GM23338 (cell line): Measurements from ENCODE around the gene ABCC9. TPM values are rescaled to one million over a fixed set of nuclear protein-coding genes. Genes with fewer than 3 reads are reported as not detected.

ENCODE experiments used
- ATAC-seq: fragments of 200-7000 bp; cut with Tn5 transposase; 3 replicates; pipeline ENCODE4 v1.9.1; 2020
- DNase-seq: peaks from one replicate; pipeline ENCODE4 v3.0.0-alpha.2; 2015; ENCODE audit warnings: low spot score
- H2AFZ ChIP-seq: fragments of 200-600 bp; sonication (generic); 2 replicates; pipeline ENCODE4 v1.8.0; 2016; ENCODE audit warnings: antibody characterized with exemption, mild to moderate bottlenecking, moderate library complexity
- H3F3A ChIP-seq: fragments of 200-600 bp; sonication (generic); replicated peaks from 2 replicates; pipeline ENCODE4 v1.8.0; 2017; ENCODE audit warnings: antibody characterized with exemption, mixed run types, low read depth
- H3K27ac ChIP-seq: fragments of 200-600 bp; sonication (generic); 2 replicates; pipeline ENCODE4 v1.6.1; 2016; ENCODE audit warnings: low read depth
- H3K27me3 ChIP-seq: fragments of 200-600 bp; sonication (generic); 2 replicates; pipeline ENCODE4 v1.8.0; 2016; ENCODE audit warnings: mild to moderate bottlenecking, mixed run types, moderate library complexity; ENCODE audit not compliant: insufficient read depth
- H3K36me3 ChIP-seq: fragments of 200-600 bp; sonication (generic); 2 replicates; pipeline ENCODE4 v1.8.0; 2016; ENCODE audit warnings: mild to moderate bottlenecking; ENCODE audit not compliant: insufficient read depth
- H3K4me1 ChIP-seq: fragments of 200-600 bp; sonication (generic); 2 replicates; pipeline ENCODE4 v1.8.0; 2016; ENCODE audit warnings: mild to moderate bottlenecking, moderate library complexity; ENCODE audit not compliant: insufficient read depth
- H3K4me2 ChIP-seq: fragments of 200-600 bp; sonication (generic); 2 replicates; pipeline ENCODE4 v1.7.1; 2017; ENCODE audit warnings: mixed run types
- H3K4me3 ChIP-seq: fragments of 200-600 bp; sonication (generic); 2 replicates; pipeline ENCODE4 v1.6.1; 2016; ENCODE audit warnings: mixed run types
- H3K79me2 ChIP-seq: fragments of 200-600 bp; sonication (generic); replicated peaks from 2 replicates; pipeline ENCODE4 v1.8.0; 2017; ENCODE audit warnings: mild to moderate bottlenecking; ENCODE audit not compliant: insufficient read depth
- H3K9me2 ChIP-seq: fragments of 200-600 bp; sonication (generic); 2 replicates; pipeline ENCODE4 v1.8.0; 2017; ENCODE audit not compliant: insufficient read depth
- H4K20me1 ChIP-seq: fragments of 200-600 bp; sonication (generic); replicated peaks from 2 replicates; pipeline ENCODE4 v1.8.0; 2017; ENCODE audit warnings: mild to moderate bottlenecking; ENCODE audit not compliant: insufficient read depth
- H3K27ac Mint-ChIP-seq: 2 replicates; pipeline ENCODE4 v1.8.0; 2020; ENCODE audit warnings: inconsistent platforms, mild to moderate bottlenecking, moderate library complexity, mixed read lengths
- H3K27me3 Mint-ChIP-seq: 3 replicates; pipeline ENCODE4 v1.8.0; 2022; ENCODE audit warnings: low read depth, mild to moderate bottlenecking, moderate library complexity, mixed read lengths, inconsistent platforms; ENCODE audit not compliant: insufficient read depth, poor library complexity
- H3K36me3 Mint-ChIP-seq: 3 replicates; pipeline ENCODE4 v1.8.0; 2021; ENCODE audit warnings: low read depth, mild to moderate bottlenecking, inconsistent platforms, moderate library complexity, mixed read lengths
- H3K4me1 Mint-ChIP-seq: 3 replicates; pipeline ENCODE4 v1.8.0; 2020; ENCODE audit warnings: mild to moderate bottlenecking, inconsistent platforms, mixed read lengths
- H3K4me3 Mint-ChIP-seq: 3 replicates; pipeline ENCODE4 v1.8.0; 2021; ENCODE audit warnings: moderate library complexity, mild to moderate bottlenecking, inconsistent platforms, mixed read lengths
- H3K9me3 Mint-ChIP-seq: 3 replicates; pipeline ENCODE4 v1.8.0; 2020; ENCODE audit warnings: moderate library complexity, mild to moderate bottlenecking, inconsistent platforms, mixed read lengths
- EZH2 ChIP-seq: fragments of 200-600 bp; sonication (generic); IDR thresholded peaks from one replicate; pipeline ENCODE4 v1.8.0; 2017; ENCODE audit warnings: antibody characterized with exemption, mild to moderate bottlenecking, low read depth; ENCODE audit not compliant: unreplicated experiment
- JUNB ChIP-seq: IDR thresholded peaks from one replicate; pipeline ENCODE4 v1.6.1; 2016; ENCODE audit warnings: antibody characterized with exemption; ENCODE audit not compliant: unreplicated experiment
- ZNF114 ChIP-seq: fragments of 250-450 bp; sonication (Bioruptor Pico); IDR thresholded peaks from 2 replicates; pipeline ENCODE4 v1.5.0; 2020; ENCODE audit warnings: mild to moderate bottlenecking, moderate library complexity
- ZNF331 ChIP-seq: fragments of 250-450 bp; sonication (Bioruptor Pico); IDR thresholded peaks from 2 replicates; pipeline ENCODE4 v1.5.0; 2020; ENCODE audit warnings: low read depth, mild to moderate bottlenecking, moderate library complexity
- polyA plus RNA-seq: library from polyadenylated mRNA; unstranded; fragments of >200 nt; fragmentation: Nextera tagmentation; extraction: Ambion mirVana; gene quantifications from 2 replicates; pipeline ENCODE4 v1.2.1, GENCODE V29; 2016
- total RNA-seq: library from RNA; depleted of rRNA; stranded (reverse); fragments of >200 nt; shearing (Covaris generic); gene quantifications from 2 replicates; pipeline ENCODE4 v1.2.3, GENCODE V29; 2014
- TF ChIP-seq, protein P1 (sequence below): fragments of 250-450 bp; sonication (Bioruptor Pico); IDR thresholded peaks from 2 replicates; pipeline ENCODE4 v1.5.0; 2020; ENCODE audit warnings: mild to moderate bottlenecking, moderate library complexity
- TF ChIP-seq, protein P2 (sequence below), 2 experiments: fragments of 200-600 bp in 1 of 2; sonication (generic) in 1 of 2; conservative IDR thresholded peaks; 2 replicates each; pipeline versions ENCODE4 v1.5.1 to v1.6.1; 2016 to 2017; ENCODE audit warnings: antibody characterized with exemption in 2 of 2, low read depth in 2 of 2, mild to moderate bottlenecking in 2 of 2, moderate library complexity in 1 of 2
- TF ChIP-seq, protein P3 (sequence below): IDR thresholded peaks from one replicate; pipeline ENCODE4 v1.6.1; 2018; ENCODE audit warnings: antibody characterized with exemption; ENCODE audit not compliant: unreplicated experiment

The ABCC9 gene
- total and polyA plus RNA-seq, 2 experiments from 2014 or later: not detected

DNA sequence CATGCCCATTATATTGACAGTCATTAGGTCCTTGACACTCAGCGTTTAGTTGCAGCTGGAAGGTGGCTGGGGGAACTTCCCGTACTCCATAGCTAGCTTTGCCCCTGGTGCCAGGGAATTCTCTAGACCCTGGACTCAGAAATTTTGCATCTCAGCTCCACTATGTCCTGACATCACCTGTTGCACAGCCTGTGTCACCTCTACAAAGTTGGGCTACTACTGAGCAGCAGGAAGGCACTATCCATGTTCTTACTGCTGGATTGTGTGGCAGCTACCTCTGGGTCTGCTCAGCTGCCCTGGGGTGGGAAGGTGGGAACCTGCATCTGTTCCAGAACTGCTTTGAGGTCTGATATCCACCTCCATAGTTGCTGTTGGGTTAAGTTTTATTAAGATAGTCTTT is 177.7 kb downstream of the ABCC9 start:
- Mint-ChIP-seq H3K27me3 (no peaks in the 10 kb centered on the region), H3K36me3 (no peaks in the 10 kb centered on the region), H3K9me3 (no peaks in the 10 kb centered on the region), H3K4me3 (no peak overlapping the region), H3K27ac (no peak overlapping the region), H3K4me1 (no peaks in the 10 kb centered on the region)
- H3K4me1 ChIP-seq: no peaks in the 10 kb centered on the region
- no peak overlapping the region for H2AFZ ChIP-seq
- H3K27me3 ChIP-seq: no peaks in the 10 kb centered on the region
- DNase-seq (no peak), ATAC-seq (no peak)
- H3K79me2 ChIP-seq: no peaks in the 10 kb centered on the region
- H3K4me3 ChIP-seq: no peak overlapping the region
- no peaks in the 10 kb centered on the region for H3K9me2 ChIP-seq
- no peak overlapping the region for H3K27ac ChIP-seq
- TF ChIP-seq ZNF114 (CRISPR knock-in tag): no peak
- TF ChIP-seq ZNF331 (CRISPR knock-in tag): no peak
- TF ChIP-seq, protein P1, sequence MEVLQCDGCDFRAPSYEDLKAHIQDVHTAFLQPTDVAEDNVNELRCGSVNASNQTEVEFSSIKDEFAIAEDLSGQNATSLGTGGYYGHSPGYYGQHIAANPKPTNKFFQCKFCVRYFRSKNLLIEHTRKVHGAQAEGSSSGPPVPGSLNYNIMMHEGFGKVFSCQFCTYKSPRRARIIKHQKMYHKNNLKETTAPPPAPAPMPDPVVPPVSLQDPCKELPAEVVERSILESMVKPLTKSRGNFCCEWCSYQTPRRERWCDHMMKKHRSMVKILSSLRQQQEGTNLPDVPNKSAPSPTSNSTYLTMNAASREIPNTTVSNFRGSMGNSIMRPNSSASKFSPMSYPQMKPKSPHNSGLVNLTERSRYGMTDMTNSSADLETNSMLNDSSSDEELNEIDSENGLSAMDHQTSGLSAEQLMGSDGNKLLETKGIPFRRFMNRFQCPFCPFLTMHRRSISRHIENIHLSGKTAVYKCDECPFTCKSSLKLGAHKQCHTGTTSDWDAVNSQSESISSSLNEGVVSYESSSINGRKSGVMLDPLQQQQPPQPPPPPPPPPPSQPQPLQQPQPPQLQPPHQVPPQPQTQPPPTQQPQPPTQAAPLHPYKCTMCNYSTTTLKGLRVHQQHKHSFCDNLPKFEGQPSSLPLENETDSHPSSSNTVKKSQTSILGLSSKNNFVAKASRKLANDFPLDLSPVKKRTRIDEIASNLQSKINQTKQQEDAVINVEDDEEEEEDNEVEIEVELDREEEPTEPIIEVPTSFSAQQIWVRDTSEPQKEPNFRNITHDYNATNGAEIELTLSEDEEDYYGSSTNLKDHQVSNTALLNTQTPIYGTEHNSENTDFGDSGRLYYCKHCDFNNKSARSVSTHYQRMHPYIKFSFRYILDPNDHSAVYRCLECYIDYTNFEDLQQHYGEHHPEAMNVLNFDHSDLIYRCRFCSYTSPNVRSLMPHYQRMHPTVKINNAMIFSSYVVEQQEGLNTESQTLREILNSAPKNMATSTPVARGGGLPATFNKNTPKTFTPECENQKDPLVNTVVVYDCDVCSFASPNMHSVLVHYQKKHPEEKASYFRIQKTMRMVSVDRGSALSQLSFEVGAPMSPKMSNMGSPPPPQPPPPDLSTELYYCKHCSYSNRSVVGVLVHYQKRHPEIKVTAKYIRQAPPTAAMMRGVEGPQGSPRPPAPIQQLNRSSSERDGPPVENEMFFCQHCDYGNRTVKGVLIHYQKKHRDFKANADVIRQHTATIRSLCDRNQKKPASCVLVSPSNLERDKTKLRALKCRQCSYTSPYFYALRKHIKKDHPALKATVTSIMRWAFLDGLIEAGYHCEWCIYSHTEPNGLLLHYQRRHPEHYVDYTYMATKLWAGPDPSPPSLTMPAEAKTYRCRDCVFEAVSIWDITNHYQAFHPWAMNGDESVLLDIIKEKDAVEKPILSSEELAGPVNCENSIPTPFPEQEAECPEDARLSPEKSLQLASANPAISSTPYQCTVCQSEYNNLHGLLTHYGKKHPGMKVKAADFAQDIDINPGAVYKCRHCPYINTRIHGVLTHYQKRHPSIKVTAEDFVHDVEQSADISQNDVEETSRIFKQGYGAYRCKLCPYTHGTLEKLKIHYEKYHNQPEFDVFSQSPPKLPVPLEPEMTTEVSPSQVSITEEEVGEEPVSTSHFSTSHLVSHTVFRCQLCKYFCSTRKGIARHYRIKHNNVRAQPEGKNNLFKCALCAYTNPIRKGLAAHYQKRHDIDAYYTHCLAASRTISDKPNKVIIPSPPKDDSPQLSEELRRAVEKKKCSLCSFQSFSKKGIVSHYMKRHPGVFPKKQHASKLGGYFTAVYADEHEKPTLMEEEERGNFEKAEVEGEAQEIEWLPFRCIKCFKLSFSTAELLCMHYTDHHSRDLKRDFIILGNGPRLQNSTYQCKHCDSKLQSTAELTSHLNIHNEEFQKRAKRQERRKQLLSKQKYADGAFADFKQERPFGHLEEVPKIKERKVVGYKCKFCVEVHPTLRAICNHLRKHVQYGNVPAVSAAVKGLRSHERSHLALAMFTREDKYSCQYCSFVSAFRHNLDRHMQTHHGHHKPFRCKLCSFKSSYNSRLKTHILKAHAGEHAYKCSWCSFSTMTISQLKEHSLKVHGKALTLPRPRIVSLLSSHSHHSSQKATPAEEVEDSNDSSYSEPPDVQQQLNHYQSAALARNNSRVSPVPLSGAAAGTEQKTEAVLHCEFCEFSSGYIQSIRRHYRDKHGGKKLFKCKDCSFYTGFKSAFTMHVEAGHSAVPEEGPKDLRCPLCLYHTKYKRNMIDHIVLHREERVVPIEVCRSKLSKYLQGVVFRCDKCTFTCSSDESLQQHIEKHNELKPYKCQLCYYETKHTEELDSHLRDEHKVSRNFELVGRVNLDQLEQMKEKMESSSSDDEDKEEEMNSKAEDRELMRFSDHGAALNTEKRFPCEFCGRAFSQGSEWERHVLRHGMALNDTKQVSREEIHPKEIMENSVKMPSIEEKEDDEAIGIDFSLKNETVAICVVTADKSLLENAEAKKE (CRISPR knock-in tag): no peak
- TF ChIP-seq, protein P2, sequence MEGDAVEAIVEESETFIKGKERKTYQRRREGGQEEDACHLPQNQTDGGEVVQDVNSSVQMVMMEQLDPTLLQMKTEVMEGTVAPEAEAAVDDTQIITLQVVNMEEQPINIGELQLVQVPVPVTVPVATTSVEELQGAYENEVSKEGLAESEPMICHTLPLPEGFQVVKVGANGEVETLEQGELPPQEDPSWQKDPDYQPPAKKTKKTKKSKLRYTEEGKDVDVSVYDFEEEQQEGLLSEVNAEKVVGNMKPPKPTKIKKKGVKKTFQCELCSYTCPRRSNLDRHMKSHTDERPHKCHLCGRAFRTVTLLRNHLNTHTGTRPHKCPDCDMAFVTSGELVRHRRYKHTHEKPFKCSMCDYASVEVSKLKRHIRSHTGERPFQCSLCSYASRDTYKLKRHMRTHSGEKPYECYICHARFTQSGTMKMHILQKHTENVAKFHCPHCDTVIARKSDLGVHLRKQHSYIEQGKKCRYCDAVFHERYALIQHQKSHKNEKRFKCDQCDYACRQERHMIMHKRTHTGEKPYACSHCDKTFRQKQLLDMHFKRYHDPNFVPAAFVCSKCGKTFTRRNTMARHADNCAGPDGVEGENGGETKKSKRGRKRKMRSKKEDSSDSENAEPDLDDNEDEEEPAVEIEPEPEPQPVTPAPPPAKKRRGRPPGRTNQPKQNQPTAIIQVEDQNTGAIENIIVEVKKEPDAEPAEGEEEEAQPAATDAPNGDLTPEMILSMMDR (conservative IDR thresholded peaks at IDR 0.05; ENCODE audit: low read depth in 2 of 2): no peak
- no peaks in the 10 kb centered on the region for H3F3A ChIP-seq
- H4K20me1 ChIP-seq: no peaks in the 10 kb centered on the region
- H3K4me2 ChIP-seq: no peak overlapping the region
- no peaks in the 10 kb centered on the region for H3K36me3 ChIP-seq

DNA sequence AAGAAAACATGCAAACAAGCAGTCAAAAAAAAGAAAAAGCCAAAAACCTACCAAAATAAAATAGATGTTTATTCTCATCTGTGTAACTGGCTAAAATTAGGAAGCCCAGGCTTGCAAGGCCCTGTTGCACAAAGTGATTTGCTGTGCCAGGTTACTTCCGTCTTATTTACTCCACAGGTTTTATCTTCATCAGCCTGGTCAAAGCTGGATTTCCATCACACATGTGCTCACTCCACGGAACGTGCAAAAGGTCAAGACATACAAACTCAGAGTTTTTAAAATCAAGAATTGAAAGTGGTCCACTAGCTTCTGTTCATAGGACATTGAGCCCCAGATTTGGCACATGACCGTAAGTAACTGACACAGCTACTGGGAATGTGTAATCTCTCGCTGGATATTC is 181.5 kb downstream of the ABCC9 start:
- Histone ChIP-seq H3K4me3 (no peak overlapping the region), H3K4me2 (no peak overlapping the region), H3K4me1 (no peaks in the 10 kb centered on the region), H2AFZ (no peak overlapping the region), H3K36me3 (no peaks in the 10 kb centered on the region), H3K27me3 (no peaks in the 10 kb centered on the region), H4K20me1 (no peaks in the 10 kb centered on the region), H3K79me2 (no peaks in the 10 kb centered on the region), H3K27ac (no peak overlapping the region), H3K9me2 (no peaks in the 10 kb centered on the region), H3F3A (no peaks in the 10 kb centered on the region)
- Mint-ChIP-seq H3K27me3 (no peaks in the 10 kb centered on the region), H3K36me3 (no peaks in the 10 kb centered on the region), H3K4me1 (no peaks in the 10 kb centered on the region; the same call in 2 of the 3 replicates), H3K4me3 (no peak overlapping the region), H3K9me3 (no peaks in the 10 kb centered on the region), H3K27ac (no peak overlapping the region)
- ATAC-seq (no peak), DNase-seq (no peak)
- TF ChIP-seq, protein P2 (conservative IDR thresholded peaks at IDR 0.05; ENCODE audit: low read depth in 2 of 2): no peak
- TF ChIP-seq EZH2 (no peak), ZNF331 (CRISPR knock-in tag) (no peak), JUNB (no peak)
- TF ChIP-seq, protein P3, sequence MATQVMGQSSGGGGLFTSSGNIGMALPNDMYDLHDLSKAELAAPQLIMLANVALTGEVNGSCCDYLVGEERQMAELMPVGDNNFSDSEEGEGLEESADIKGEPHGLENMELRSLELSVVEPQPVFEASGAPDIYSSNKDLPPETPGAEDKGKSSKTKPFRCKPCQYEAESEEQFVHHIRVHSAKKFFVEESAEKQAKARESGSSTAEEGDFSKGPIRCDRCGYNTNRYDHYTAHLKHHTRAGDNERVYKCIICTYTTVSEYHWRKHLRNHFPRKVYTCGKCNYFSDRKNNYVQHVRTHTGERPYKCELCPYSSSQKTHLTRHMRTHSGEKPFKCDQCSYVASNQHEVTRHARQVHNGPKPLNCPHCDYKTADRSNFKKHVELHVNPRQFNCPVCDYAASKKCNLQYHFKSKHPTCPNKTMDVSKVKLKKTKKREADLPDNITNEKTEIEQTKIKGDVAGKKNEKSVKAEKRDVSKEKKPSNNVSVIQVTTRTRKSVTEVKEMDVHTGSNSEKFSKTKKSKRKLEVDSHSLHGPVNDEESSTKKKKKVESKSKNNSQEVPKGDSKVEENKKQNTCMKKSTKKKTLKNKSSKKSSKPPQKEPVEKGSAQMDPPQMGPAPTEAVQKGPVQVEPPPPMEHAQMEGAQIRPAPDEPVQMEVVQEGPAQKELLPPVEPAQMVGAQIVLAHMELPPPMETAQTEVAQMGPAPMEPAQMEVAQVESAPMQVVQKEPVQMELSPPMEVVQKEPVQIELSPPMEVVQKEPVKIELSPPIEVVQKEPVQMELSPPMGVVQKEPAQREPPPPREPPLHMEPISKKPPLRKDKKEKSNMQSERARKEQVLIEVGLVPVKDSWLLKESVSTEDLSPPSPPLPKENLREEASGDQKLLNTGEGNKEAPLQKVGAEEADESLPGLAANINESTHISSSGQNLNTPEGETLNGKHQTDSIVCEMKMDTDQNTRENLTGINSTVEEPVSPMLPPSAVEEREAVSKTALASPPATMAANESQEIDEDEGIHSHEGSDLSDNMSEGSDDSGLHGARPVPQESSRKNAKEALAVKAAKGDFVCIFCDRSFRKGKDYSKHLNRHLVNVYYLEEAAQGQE: no peak
